ENCODE measurements around the gene WNT7B.

DNA sequence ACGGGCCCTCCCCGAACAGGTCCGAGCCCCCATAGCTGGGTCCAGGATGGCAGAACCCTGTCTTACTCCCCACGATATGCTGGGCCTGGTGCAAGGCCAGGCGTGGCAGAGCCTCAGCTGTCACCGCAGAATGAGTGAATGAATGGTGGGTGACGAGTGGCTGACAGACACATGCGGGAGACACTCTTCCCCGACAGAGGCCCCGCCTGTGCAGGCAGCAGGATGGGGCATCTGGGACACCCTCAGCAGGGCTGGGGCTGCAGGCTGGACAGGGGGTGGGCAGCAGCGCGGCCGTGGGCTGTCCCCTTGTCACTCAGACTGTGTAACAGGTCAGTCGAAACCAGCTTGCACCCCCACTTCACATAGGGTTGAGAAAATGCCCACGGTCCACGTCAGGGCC is 18.0 kb downstream of the WNT7B start:
- TF ChIP-seq CTCF (IDR thresholded peaks at IDR 0.05 in 8 of 11, conservative IDR thresholded peaks at IDR 0.05 in 3 of 11): no peak
- TF ChIP-seq POLR2A (IDR thresholded peaks at IDR 0.05): no peak

Data from spleen (tissue), 7 donors.